GM12875 (cell line): ENCODE measurements around the gene PRPF19.

Experiments
- H3K4me3 ChIP-seq: one replicate; pipeline ENCODE4 v1.5.1; 2011; ENCODE audit warnings: low read depth, low read length, control low read depth
- TF ChIP-seq, protein P1 (sequence below): IDR thresholded peaks from 2 replicates; pipeline ENCODE4 v1.5.1; 2011; ENCODE audit warnings: low read depth, mild to moderate bottlenecking, control low read depth, inconsistent platforms, low read length, moderate library complexity, borderline replicate concordance; ENCODE audit not compliant: insufficient read depth

PRPF19 gene

DNA sequence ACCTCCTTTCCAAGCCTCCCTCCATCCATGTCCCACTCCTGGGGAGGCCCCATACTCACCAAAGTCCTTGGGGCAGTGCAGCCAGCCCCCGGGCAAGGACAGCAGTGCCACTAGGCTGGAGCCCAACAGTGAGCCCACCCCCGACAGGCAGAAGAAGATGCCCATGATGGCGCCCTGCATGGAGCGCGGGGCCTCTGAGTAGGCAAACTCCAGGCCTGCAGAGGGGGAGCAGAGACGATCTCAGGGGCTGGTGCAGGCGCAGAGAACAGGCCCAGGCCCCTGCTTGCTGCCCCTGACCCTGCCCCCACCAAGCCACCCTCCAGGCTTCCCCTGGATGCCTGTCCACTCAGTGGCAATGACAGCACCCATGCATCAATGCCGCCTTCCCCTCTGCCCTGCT lies 31.4 kb upstream of the PRPF19 start:
- TF ChIP-seq, protein P1, sequence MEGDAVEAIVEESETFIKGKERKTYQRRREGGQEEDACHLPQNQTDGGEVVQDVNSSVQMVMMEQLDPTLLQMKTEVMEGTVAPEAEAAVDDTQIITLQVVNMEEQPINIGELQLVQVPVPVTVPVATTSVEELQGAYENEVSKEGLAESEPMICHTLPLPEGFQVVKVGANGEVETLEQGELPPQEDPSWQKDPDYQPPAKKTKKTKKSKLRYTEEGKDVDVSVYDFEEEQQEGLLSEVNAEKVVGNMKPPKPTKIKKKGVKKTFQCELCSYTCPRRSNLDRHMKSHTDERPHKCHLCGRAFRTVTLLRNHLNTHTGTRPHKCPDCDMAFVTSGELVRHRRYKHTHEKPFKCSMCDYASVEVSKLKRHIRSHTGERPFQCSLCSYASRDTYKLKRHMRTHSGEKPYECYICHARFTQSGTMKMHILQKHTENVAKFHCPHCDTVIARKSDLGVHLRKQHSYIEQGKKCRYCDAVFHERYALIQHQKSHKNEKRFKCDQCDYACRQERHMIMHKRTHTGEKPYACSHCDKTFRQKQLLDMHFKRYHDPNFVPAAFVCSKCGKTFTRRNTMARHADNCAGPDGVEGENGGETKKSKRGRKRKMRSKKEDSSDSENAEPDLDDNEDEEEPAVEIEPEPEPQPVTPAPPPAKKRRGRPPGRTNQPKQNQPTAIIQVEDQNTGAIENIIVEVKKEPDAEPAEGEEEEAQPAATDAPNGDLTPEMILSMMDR: no peak
- H3K4me3 ChIP-seq: no peak overlapping the region

DNA sequence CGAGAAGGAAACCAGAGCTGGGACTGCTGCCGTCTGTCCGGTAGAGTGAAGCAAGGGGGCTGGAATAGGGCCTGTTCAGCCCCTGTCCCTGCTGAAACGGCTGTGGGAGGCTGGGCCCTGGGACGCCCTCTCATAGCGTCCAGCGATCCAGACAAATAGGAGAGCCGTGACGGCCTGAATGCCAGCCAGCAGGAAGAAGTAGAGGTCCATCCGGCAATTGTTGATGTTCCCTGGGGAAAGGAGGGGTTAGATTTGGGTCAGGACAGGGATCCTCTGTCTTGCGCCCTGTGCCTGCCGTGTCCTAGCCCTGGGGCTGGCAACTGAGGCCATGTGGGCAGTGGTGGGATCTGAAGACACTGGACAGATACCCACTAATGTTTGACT lies 30.8 kb upstream of the PRPF19 start:
- TF ChIP-seq, protein P1: no peak
- H3K4me3 ChIP-seq: no peak overlapping the region

GRCh38 chr11:60936467-60937143 lies 30.2 kb upstream of the PRPF19 start:
- TF ChIP-seq, protein P1: no peak
- no peak overlapping the region for H3K4me3 ChIP-seq

DNA sequence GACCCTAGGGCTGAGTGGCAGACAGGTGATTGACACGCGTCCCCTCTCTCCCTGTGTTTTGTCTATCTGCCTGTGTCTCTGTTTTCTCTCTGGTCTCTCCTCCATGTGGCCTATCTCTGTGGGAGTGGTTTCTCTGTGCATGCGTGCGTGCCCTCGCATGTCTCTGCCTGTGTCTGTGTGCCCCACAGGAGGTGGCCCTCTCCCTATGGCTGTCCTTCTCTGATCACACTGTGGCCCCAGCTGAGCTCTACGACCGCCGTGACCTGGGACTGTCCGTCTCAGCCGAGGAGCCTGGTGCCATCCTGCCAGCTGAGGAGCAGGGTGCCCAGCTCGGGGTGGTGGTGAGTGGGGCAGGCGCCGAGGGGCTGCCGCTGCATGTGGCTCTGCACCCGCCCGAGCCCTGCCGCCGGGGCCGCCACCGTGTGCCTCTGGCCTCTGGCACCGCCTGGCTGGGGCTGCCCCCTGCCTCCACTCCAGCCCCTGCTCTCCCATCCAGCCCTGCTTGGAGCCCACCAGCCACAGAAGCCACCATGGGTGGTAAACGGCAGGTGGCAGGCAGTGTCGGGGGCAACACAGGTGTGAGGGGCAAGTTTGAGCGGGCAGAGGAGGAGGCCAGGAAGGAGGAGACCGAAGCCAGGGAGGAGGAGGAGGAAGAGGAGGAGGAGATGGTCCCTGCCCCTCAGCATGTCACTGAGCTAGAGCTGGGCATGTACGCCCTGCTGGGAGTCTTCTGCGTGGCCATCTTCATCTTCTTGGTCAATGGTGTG lies 29.5 kb upstream of the PRPF19 start:
- no peak overlapping the region for H3K4me3 ChIP-seq
- TF ChIP-seq, protein P1: no peak

GRCh38 chr11:60934790-60935605 lies 28.6 kb upstream of the PRPF19 start:
- H3K4me3 ChIP-seq: no peak overlapping the region
- TF ChIP-seq, protein P1: no peak

DNA sequence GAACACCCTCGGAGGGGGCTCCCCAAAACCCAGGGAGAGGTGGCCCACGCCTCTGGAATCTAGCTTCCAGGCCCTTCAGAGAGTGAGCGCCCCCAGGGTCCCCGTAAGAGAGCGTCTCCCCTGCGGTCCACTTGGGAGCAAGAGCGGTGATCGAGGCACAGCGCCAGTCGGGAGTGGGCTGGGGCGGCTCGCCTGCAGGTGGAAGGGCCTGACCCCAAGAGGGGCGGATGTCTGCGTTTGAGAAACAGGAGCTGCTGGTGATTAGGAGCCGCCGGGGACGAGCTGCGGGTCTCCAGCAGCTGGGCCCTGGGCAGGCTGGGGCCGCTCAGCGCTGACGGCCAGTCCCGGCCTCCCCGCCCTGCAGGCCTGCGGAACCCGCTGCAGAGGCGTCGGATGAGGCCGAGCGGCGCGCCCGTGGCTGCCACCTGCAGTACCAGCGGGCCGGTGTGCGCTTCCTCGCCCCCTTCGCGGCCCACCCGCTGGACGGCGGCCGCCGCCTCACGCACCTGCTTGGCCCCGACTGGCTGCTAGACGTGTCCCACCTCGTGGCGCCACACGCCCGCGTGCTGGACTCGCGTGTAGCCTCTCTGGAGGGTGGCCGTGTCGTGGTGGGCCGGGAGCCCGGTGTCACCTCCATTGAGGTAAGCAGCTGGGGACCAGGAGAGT lies 27.9 kb upstream of the PRPF19 start:
- TF ChIP-seq, protein P1: no peak
- no peak overlapping the region for H3K4me3 ChIP-seq
